K562 (cell line): ENCODE results near the gene DAAM1. TPM values are rescaled to one million over a fixed set of nuclear protein-coding genes. Genes with fewer than 3 reads are reported as not detected.
A peak's percentile ranks its signal among the peaks of the same experiment; 100 is the strongest.

ENCODE experiments used
- CBFA2T2 ChIP-seq: fragments of 450-650 bp; conservative IDR thresholded peaks from 2 replicates; pipeline ENCODE4 v1.6.1; 2017; ENCODE audit warnings: mild to moderate bottlenecking
- CBFA2T3 ChIP-seq: fragments of 450-650 bp; IDR thresholded peaks from 2 replicates; pipeline ENCODE4 v1.6.1; 2017
- MEIS2 ChIP-seq: fragments of 450-650 bp; IDR thresholded peaks from 2 replicates; pipeline ENCODE4 v1.6.1; 2014; ENCODE audit warnings: mild to moderate bottlenecking; ENCODE audit not compliant: partially characterized antibody
- TAL1 ChIP-seq: fragments of 450-650 bp; IDR thresholded peaks from 2 replicates; pipeline ENCODE4 v1.6.1; 2016; ENCODE audit warnings: mild to moderate bottlenecking
- TCF3 ChIP-seq: sonication (generic); formaldehyde crosslinking; IDR thresholded peaks from 2 replicates; pipeline ENCODE4 v1.4.0; 2020; ENCODE audit warnings: mild to moderate bottlenecking, missing genetic modification reagents
- YY1 ChIP-seq, 3 experiments: IDR thresholded peaks; 2 replicates each; pipeline ENCODE4 v1.6.1; 2011; ENCODE audit warnings: low read length in 2 of 3, mild to moderate bottlenecking in 2 of 3, moderate library complexity in 2 of 3, borderline replicate concordance in 1 of 3, control low read depth in 1 of 3, low read depth in 1 of 3; ENCODE audit not compliant: insufficient read depth in 3 of 3, insufficient replicate concordance in 2 of 3, control insufficient read depth in 1 of 3, insufficient read length in 1 of 3; ENCODE audit errors: extremely low read depth in 1 of 3
- polyA plus RNA-seq, 8 experiments: library from polyadenylated mRNA; depleted of rRNA in 4 of 8; stranded (reverse) in 5 of 8; unstranded in 3 of 8; fragments of >200 nt; fragmentation: Nextera tagmentation in 2 of 8; fragmentation: Illumina TruSeq in 1 of 8; extraction: Ambion mirVana in 2 of 8; extraction: Trizol in 1 of 8; gene quantifications; 2 replicates each; pipeline versions ENCODE4 v1.2.1 to v1.2.3, GENCODE V29; 2011 to 2014; ENCODE audit warnings: inconsistent platforms in 1 of 8, missing spikeins in 1 of 8
- total RNA-seq, 7 experiments: library from RNA; depleted of rRNA in 6 of 7; stranded (reverse); fragments of >200 nt in 6 of 7; fragmentation: Illumina TruSeq in 2 of 7; extraction: Trizol in 2 of 7; gene quantifications; 2 replicates each; pipeline versions ENCODE4 v1.2.1 to v1.2.3, GENCODE V29; 2011 to 2021; ENCODE audit warnings: low replicate concordance in 1 of 7
- TF ChIP-seq, protein P1 (sequence below): fragments of 450-650 bp; IDR thresholded peaks from 2 replicates; pipeline ENCODE4 v1.6.1; 2018; ENCODE audit not compliant: partially characterized antibody
- TF ChIP-seq, protein P2 (sequence below), 2 experiments: fragments of 450-650 bp; IDR thresholded peaks; 2 replicates each; pipeline ENCODE4 v1.6.1; 2016; ENCODE audit warnings: mild to moderate bottlenecking in 2 of 2, borderline replicate concordance in 1 of 2, low read depth in 1 of 2, moderate library complexity in 1 of 2
- TF ChIP-seq, protein P3 (sequence below): sonication (generic); formaldehyde crosslinking; IDR thresholded peaks from 2 replicates; pipeline ENCODE4 v1.8.0; 2023; ENCODE audit warnings: mild to moderate bottlenecking, missing genetic modification reagents
- TF ChIP-seq, protein P4 (sequence below): sonication (generic); formaldehyde crosslinking; IDR thresholded peaks from 2 replicates; pipeline ENCODE4 v1.8.1; 2022; ENCODE audit warnings: missing genetic modification reagents

Gene DAAM1
- total and polyA plus RNA-seq, 9 of the 15 experiments (the other 6 are each of a cell fraction or from before 2014, with no cell fraction given), result 3.6 to 11.6 (median 6.7) TPM

DNA sequence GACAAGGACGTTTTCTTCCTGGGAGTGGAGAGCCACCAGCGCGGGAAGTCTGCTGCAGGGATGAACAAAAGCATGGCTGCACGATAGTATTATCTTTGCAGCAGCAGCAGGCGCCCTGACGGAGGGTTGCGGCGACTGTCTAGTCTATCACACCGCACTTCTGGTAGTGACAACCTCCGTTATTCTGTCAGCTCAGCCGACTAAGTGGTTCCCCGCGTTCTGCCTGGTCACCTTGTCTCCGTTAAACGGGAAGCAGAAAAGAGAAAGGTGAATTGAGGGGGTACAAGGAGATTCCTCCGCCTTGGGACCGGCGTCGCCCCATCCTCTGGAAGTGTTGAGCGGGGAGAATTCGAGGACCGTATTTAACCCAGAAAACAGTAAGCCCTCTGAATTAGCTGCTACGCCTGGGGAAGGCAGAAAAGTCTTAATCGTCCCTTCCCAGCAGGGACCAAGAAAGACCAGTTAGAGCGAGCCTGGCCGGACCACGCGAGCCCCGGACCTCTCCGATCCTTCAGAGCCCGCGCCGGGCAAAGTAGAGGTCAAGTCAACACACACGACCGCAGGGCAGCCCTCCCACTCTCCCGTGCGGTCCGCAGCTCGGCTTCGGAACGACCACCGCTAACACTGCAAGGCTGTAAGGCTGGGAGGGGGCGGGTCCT is 536 bp upstream of the DAAM1 start (continued):
- TF ChIP-seq, protein P1, sequence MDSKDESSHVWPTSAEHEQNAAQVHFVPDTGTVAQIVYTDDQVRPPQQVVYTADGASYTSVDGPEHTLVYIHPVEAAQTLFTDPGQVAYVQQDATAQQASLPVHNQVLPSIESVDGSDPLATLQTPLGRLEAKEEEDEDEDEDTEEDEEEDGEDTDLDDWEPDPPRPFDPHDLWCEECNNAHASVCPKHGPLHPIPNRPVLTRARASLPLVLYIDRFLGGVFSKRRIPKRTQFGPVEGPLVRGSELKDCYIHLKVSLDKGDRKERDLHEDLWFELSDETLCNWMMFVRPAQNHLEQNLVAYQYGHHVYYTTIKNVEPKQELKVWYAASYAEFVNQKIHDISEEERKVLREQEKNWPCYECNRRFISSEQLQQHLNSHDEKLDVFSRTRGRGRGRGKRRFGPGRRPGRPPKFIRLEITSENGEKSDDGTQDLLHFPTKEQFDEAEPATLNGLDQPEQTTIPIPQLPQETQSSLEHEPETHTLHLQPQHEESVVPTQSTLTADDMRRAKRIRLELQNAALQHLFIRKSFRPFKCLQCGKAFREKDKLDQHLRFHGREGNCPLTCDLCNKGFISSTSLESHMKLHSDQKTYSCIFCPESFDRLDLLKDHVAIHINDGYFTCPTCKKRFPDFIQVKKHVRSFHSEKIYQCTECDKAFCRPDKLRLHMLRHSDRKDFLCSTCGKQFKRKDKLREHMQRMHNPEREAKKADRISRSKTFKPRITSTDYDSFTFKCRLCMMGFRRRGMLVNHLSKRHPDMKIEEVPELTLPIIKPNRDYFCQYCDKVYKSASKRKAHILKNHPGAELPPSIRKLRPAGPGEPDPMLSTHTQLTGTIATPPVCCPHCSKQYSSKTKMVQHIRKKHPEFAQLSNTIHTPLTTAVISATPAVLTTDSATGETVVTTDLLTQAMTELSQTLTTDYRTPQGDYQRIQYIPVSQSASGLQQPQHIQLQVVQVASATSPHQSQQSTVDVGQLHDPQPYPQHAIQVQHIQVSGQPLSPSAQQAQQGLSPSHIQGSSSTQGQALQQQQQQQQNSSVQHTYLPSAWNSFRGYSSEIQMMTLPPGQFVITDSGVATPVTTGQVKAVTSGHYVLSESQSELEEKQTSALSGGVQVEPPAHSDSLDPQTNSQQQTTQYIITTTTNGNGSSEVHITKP, result peak; percentile 8
- TF ChIP-seq CBFA2T2, result peak; percentile 88
- TF ChIP-seq TCF3, result peak; percentile 94
- peak in 2 of 3 experiments; percentile 25 to 77 for TF ChIP-seq YY1 (IDR thresholded peaks at IDR 0.05; ENCODE audit: borderline replicate concordance in 1 of 3, control insufficient read depth in 1 of 3, extremely low read depth in 1 of 3, insufficient read depth in 3 of 3, insufficient read length in 1 of 3, insufficient replicate concordance in 2 of 3, low read depth in 1 of 3, low read length in 2 of 3)
- TF ChIP-seq, protein P2, sequence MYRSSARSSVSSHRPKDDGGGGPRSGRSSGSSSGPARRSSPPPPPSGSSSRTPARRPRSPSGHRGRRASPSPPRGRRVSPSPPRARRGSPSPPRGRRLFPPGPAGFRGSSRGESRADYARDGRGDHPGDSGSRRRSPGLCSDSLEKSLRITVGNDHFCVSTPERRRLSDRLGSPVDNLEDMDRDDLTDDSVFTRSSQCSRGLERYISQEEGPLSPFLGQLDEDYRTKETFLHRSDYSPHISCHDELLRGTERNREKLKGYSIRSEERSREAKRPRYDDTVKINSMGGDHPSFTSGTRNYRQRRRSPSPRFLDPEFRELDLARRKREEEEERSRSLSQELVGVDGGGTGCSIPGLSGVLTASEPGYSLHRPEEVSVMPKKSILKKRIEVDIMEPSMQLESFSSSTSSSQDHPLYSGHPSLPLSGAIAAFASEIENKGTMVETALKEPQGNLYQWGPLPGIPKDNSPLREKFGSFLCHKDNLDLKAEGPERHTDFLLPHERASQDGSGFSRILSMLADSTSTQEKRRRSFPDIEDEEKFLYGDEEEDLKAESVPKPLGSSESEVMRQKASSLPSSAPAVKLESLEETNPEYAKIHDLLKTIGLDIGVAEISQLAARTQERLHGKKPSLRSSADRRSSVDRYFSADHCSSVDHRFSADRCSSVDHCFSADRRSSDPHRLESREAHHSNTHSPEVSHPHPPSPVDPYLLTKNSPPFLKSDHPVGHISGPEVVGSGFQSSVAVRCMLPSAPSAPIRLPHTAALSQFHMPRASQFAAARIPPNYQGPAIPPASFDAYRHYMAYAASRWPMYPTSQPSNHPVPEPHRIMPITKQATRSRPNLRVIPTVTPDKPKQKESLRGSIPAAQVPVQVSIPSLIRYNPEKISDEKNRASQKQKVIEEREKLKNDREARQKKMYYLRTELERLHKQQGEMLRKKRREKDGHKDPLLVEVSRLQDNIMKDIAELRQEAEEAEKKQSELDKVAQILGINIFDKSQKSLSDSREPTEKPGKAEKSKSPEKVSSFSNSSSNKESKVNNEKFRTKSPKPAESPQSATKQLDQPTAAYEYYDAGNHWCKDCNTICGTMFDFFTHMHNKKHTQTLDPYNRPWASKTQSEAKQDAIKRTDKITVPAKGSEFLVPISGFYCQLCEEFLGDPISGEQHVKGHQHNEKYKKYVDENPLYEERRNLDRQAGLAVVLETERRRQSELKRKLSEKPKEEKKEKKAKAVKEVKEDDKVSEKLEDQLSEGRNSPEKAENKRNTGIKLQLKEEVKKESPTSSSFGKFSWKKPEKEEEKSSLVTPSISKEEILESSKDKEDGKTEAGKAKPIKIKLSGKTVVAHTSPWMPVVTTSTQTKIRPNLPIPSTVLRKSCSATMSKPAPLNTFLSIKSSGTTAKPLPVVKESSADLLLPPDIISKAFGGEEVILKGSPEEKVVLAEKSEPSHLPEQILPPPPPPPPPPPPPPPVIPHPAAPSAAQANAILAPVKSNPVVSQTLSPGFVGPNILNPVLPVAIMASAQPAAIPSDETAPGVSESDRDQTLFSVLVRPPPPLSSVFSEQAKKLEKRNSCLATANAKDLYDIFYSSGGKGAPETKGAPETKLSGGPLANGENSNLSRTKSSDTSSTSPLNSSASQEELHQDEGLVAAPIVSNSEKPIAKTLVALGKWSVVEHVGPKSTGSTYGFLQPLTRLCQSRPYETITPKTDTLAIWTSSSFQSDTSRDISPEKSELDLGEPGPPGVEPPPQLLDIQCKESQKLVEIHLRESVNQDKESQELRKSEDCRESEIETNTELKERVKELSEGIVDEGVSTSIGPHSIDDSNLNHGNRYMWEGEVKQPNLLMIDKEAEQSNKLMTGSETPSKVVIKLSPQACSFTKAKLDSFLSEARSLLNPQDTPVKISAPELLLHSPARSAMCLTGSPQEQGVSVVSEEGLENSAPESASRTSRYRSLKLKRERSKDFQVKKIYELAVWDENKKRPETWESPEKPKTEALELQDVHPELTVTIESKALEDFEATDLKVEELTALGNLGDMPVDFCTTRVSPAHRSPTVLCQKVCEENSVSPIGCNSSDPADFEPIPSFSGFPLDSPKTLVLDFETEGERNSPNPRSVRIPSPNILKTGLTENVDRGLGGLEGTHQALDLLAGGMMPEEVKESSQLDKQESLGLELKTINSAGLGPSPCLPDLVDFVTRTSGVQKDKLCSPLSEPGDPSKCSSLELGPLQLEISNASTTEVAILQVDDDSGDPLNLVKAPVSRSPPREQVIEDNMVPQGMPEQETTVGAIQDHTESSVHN (IDR thresholded peaks at IDR 0.05; ENCODE audit: borderline replicate concordance in 1 of 2, low read depth in 1 of 2), result no peak
- TF ChIP-seq, protein P3, sequence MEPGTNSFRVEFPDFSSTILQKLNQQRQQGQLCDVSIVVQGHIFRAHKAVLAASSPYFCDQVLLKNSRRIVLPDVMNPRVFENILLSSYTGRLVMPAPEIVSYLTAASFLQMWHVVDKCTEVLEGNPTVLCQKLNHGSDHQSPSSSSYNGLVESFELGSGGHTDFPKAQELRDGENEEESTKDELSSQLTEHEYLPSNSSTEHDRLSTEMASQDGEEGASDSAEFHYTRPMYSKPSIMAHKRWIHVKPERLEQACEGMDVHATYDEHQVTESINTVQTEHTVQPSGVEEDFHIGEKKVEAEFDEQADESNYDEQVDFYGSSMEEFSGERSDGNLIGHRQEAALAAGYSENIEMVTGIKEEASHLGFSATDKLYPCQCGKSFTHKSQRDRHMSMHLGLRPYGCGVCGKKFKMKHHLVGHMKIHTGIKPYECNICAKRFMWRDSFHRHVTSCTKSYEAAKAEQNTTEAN (CRISPR knock-in tag), result no peak
- TF ChIP-seq TAL1, result peak; percentile 89
- TF ChIP-seq, protein P4, sequence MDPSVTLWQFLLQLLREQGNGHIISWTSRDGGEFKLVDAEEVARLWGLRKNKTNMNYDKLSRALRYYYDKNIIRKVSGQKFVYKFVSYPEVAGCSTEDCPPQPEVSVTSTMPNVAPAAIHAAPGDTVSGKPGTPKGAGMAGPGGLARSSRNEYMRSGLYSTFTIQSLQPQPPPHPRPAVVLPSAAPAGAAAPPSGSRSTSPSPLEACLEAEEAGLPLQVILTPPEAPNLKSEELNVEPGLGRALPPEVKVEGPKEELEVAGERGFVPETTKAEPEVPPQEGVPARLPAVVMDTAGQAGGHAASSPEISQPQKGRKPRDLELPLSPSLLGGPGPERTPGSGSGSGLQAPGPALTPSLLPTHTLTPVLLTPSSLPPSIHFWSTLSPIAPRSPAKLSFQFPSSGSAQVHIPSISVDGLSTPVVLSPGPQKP (CRISPR knock-in tag), result no peak
- TF ChIP-seq CBFA2T3, result peak; percentile 95
- TF ChIP-seq MEIS2, result peak; percentile 71
